Panc1 (cell line): ENCODE results near the gene HLCS. TPM values are rescaled to one million over a fixed set of nuclear protein-coding genes. Genes with fewer than 3 reads are reported as not detected.

Experiments used
- ATAC-seq: fragments of 200-7000 bp; cut with Tn5 transposase; 2 replicates; pipeline ENCODE4 v1.9.1; 2020; ENCODE audit warnings: mild to moderate bottlenecking, moderate library complexity
- BruUV-seq: library from RNA; stranded (reverse); fragments of 400-500 nt; replicated peaks from 2 replicates; lab custom pipeline; 2021; lab: Mats Ljungman, UMichigan
- CTCF ChIA-PET: fragments of 300-600 bp; sonication (Branson Sonifier 250); formaldehyde crosslinking; loops from one replicate; lab custom pipeline; 2022; ENCODE audit warnings: antibody characterized with exemption; lab: Charles Lee
- POLR2A ChIA-PET: fragments of 300-600 bp; sonication (Branson Sonifier 250); formaldehyde crosslinking; loops from one replicate; lab custom pipeline; 2022; ENCODE audit warnings: antibody characterized with exemption; lab: Charles Lee
- DNase-seq: peaks from one replicate; pipeline ENCODE4 v3.0.0-alpha.2; 2010; ENCODE audit warnings: low read depth, low spot score
- H3K27ac ChIP-seq: 2 replicates; pipeline ENCODE4 v1.5.1; 2011; ENCODE audit warnings: mild to moderate bottlenecking, low read length, inconsistent platforms
- H3K27me3 ChIP-seq: fragments of 200-500 bp; sonication (Bioruptor generic); 2 replicates; pipeline ENCODE4 v1.6.0; 2014; ENCODE audit warnings: low read length, inconsistent platforms; ENCODE audit not compliant: control insufficient read depth, insufficient read depth
- H3K36me3 ChIP-seq: fragments of 200-500 bp; sonication (Bioruptor generic); 2 replicates; pipeline ENCODE4 v1.5.1; 2014; ENCODE audit warnings: inconsistent platforms, mild to moderate bottlenecking, low read length, moderate library complexity; ENCODE audit not compliant: control insufficient read depth, insufficient read depth
- H3K4me1 ChIP-seq: 2 replicates; pipeline ENCODE4 v1.5.1; 2011; ENCODE audit warnings: inconsistent platforms, mild to moderate bottlenecking, low read length, moderate library complexity; ENCODE audit not compliant: control insufficient read depth, insufficient read depth
- H3K4me3 ChIP-seq, 2 experiments: 2 replicates each; pipeline ENCODE4 v1.5.1; 2011 to 2012; ENCODE audit warnings: low read depth in 2 of 2, low read length in 2 of 2, mild to moderate bottlenecking in 2 of 2, inconsistent platforms in 1 of 2, moderate library complexity in 1 of 2
- H3K9me3 ChIP-seq: fragments of 200-500 bp; sonication (Bioruptor generic); 2 replicates; pipeline ENCODE4 v1.5.1; 2014; ENCODE audit warnings: low read depth, mild to moderate bottlenecking, inconsistent platforms, low read length, moderate library complexity; ENCODE audit not compliant: control insufficient read depth, insufficient read depth
- CTCF ChIP-seq: fragments of 450-650 bp; IDR thresholded peaks from 2 replicates; pipeline ENCODE4 v1.5.1; 2017; ENCODE audit warnings: mild to moderate bottlenecking
- POLR2AphosphoS5 ChIP-seq: IDR thresholded peaks from 2 replicates; pipeline ENCODE4 v1.6.1; 2012; ENCODE audit warnings: mild to moderate bottlenecking, low read depth, low read length, moderate library complexity
- REST ChIP-seq, 2 experiments: IDR thresholded peaks; 2 replicates each; pipeline ENCODE4 v1.6.1; 2011 to 2012; ENCODE audit warnings: low read depth in 2 of 2, control low read depth in 1 of 2, low read length in 1 of 2, mild to moderate bottlenecking in 1 of 2, moderate library complexity in 1 of 2; ENCODE audit not compliant: insufficient read depth in 1 of 2
- SIN3A ChIP-seq: IDR thresholded peaks from 2 replicates; pipeline ENCODE4 v1.6.1; 2012; ENCODE audit warnings: low read depth, mild to moderate bottlenecking, low read length, moderate library complexity, borderline replicate concordance; ENCODE audit not compliant: insufficient read depth
- TCF7L2 ChIP-seq: IDR thresholded peaks from 2 replicates; pipeline ENCODE4 v1.6.1; 2011; ENCODE audit warnings: mild to moderate bottlenecking, low read depth, low read length, inconsistent platforms
- in situ Hi-C: cut with HindIII; loops from 2 replicates; pipeline ENCODE4 v1.10.0; 2016; ENCODE audit warnings: low sequenced_read_pairs, low pct_unique_long_range_greater_than_20kb
- intact Hi-C: fragments of 100-400 bp; cut with micrococcal nuclease; formaldehyde crosslinking; loops from one replicate; pipeline ENCODE4 v1.10.0; 2022; ENCODE audit not compliant: unreplicated experiment
- total RNA-seq: library from RNA; stranded (reverse); gene quantifications from one replicate; pipeline ENCODE4 v1.2.1, GENCODE V29; 2021; ENCODE audit not compliant: unreplicated experiment

The HLCS gene
- total RNA-seq, 1 experiment from 2014 or later: 15.3 TPM

GRCh38 chr21:36785615-36786014 lies 180.9 kb downstream of the HLCS start:
- H3K9me3 ChIP-seq: no peaks in the 10 kb centered on the region
- CTCF ChIA-PET: no interaction called here
- BruUV-seq: no TSS peak
- intact Hi-C loops: no loop called here
- in situ Hi-C loops: no loop called here
- no peak overlapping the region for H3K27ac ChIP-seq
- H3K4me3 ChIP-seq: no peak overlapping the region
- H3K27me3 ChIP-seq: no peaks in the 10 kb centered on the region
- peaks cover 11% of the 10 kb centered on the region; the same call in 1 of the 2 replicates for H3K4me1 ChIP-seq
- no peak for ATAC-seq
- TF ChIP-seq REST (IDR thresholded peaks at IDR 0.05; ENCODE audit: insufficient read depth in 1 of 2, low read depth in 2 of 2, low read length in 1 of 2) (no peak), CTCF (no peak), TCF7L2 (no peak), POLR2AphosphoS5 (no peak), SIN3A (no peak)
- POLR2A ChIA-PET: no interaction called here
- no peaks in the 10 kb centered on the region for H3K36me3 ChIP-seq
- no peak for DNase-seq

GRCh38 chr21:36784947-36785346 lies 181.5 kb downstream of the HLCS start:
- ChIA-PET POLR2A (no interaction called here), CTCF (no interaction called here)
- Histone ChIP-seq H3K27ac (no peak overlapping the region), H3K4me1 (peaks cover 11% of the 10 kb centered on the region; the same call in 1 of the 2 replicates), H3K9me3 (no peaks in the 10 kb centered on the region), H3K36me3 (no peaks in the 10 kb centered on the region), H3K4me3 (no peak overlapping the region), H3K27me3 (no peaks in the 10 kb centered on the region)
- no TSS peak for BruUV-seq
- DNase-seq (no peak), ATAC-seq (no peak)
- TF ChIP-seq SIN3A (no peak), REST (IDR thresholded peaks at IDR 0.05; ENCODE audit: insufficient read depth in 1 of 2, low read depth in 2 of 2, low read length in 1 of 2) (no peak), POLR2AphosphoS5 (no peak), TCF7L2 (no peak), CTCF (no peak)
- intact Hi-C loops (no loop called here), in situ Hi-C loops (no loop called here)
